Stimulated activated CD8-positive, alpha-beta memory T cell treated with anti-CD3 and anti-CD28 coated beads, Interleukin-4, amount 100 ng/mL, for 4 hours (primary cell): ENCODE measurements around the gene SYNJ2.

ENCODE experiments used
- DNase-seq, 2 donors: peaks; one replicate each; pipeline ENCODE4 v3.0.0-alpha.2; 2020; ENCODE audit warnings: low read depth in 2 of 2, low spot score in 1 of 2

The SYNJ2 gene

DNA sequence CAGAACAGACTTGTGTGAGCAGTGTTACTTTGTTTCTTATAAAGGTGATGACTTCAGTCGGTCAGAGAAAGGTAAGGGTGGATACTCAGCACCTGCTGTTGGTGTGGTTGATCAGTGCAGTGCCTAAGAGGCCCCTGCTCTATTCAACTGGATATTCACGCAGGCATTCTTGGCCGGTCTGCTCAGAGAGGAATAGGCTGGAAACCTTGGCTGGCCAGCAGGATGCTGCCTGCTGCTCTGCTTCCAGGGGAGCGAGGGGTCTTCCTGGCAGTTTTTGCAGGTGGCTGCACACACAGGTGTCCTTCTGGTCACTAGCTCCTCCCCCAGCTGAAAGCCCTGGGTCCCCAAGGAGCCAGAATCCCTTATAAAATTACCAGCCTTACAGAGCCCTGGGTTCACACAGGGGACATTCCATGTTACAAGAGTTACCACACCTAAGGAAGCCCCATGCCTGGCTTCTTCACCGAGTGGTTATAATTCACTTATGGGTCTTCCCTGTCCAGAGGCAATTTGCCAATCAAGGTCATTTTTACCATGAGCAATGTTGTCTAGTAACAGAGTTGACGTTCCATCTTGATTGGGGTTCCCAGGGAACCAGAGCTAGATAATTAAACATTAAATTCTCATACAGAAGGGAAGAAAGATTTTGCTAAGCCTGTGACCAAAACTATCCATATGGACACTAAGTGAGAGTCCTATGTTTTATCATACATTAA, 16.4 kb downstream of the SYNJ2 start:
- no peak for DNase-seq

- no peak for DNase-seq
Observed at GRCh38 chr6:157998707-157999167, 17.1 kb downstream of the SYNJ2 start.

DNA sequence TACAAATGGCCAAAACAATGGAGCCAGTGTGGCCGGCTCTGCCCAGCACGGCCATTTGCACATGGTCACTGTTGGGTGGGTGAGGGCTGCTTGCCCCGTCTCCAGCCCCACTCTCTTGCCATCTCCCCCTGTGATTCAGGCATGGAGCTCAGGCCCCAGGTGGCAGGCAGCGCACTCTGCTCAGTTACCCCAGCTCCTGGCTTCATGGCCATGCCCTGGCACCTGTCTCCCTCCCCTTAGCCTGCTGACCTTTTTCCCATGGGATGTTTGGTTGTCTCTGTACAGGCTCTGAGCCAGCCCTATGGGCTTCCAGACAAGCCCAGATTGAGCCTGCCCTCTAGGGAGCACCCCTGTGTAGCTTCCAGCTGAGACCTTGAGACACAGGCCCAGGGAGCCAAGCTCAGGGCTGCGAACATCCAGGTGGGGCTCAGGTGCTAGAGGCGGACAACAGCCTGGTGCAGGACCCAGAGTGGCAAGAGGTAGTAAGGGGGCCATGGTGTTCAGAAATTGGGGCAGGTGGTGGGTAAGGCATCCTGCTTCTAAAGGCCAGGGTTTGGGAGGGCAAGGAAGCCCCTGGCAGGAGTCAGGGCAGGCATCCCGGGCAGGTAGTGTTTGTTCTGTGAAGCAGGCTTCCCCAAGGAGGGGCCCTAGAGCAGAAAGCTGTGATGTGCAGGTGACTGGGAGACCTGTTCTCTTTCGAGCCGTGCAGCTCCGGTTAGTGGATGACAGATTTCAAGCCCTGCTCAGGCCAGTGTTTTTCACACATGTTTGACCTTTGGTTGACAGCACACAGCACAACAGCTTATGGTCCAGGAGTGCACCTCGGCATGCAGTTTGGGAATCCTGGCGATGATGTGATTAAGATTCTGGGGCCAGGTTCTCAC, 17.7 kb downstream of the SYNJ2 start:
- DNase-seq, result no peak

DNA sequence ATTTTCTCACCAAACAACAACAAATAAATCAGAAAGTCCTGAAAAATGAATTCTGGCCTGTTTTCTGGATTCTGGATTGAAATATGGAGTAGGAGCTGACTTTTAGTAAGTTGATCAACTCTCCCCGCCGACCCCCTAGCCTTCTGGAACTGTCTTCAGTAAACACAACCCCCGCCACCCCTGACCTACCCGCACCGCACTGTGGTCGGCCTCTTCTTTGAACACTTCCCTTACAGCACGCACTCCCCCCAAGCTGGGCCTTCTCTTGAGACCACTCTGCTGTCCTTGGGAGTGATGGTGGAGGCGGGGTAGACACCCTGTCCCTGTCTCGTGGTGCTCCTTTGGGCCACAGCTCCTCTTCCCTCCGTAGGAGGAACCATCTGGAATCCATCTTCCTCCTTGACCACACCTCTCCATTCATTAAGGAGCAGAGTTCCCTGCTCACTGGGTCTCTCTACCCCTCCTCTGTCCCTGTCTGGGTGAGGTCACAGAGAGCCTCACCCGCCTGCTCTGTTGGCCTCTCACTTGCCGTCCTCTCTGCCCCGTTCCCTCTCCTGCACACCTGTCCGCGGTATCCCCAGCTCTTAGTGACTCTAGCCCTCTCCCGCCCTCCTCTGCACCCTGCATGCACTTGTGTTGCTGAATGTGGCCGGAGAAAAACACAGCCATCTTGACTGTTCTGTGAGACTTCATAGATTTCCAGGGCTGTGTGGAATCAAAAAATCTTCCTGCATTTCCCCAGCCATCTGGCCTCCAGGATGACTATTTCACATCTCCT, 19.1 kb downstream of the SYNJ2 start:
- no peak for DNase-seq

DNA sequence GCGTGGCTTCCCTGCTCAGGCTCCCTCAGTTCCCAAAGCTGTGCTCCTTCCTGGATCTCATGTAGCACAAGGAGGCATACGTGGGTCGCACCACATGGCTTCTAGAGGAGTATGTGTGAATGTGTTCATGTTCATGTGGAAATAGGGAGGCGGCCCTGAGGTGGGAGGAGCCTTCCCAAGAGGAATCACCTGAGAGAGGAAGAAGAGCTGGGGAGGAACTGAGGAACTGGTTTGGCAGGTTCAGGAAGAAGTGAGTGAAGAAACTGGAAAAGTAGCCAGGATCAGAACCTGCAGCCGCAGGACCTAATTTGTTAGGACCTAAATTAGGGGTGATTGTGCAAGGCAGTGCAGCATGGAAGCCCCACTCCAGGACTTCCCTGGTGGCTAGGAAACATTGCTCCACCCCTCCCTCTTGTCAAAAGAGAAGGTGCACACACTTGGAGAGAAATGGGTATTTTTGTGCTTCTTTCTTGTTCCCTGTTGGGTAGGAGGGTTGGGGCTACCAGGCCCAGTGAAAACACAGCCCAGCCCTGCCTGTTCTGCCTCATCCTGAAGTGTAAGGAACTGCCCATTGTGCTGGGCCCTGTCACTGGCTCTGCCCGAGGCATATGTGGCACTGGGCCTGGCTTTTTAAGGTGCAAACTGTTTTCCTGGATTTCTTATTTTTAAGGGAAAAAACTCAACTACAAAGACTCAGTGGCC, 20.7 kb downstream of the SYNJ2 start:
- DNase-seq, result no peak

DNA sequence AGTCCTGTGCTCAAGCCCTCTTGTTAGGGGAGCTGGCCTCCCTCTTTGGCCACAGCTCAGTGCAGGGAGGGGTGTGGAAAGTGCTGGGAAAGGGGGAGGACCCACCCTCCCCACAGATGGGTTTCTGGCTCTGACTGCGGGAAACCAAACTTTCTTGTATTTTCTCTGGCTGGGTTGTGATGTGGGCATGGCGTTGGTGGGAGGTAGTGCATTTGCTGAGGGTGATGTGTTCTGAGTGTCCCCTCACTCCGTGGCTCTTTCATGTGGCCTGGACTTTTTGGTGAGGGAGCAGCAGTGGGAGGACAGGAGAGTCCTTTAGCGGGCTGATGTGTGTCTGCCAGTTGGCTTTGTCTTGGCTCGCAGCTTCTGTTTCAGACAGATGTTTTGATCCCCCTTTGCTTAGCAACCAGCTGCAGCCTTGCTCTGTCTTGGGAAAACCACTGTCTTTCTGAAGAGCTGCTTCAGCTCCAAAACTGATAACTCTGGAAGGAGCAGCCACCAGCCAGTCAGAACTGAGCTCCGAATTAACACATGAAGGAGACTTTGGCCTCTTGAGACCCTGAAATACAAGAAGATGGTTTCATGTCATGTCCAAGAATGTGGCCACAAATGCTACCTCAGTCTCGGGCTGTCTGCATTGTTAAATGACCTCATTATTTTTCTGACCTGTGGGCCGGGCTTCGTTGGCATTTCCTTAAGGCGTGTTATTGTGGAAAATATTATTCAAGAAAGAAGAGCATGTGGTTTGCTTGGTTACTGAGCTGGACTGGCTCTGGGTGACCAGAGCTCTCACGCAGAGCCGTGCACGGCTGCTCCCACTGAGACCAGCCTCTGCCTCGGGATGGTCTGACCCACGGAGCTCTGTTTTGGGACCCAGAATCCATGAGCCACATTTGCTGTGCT, 21.5 kb downstream of the SYNJ2 start:
- no peak for DNase-seq

DNA sequence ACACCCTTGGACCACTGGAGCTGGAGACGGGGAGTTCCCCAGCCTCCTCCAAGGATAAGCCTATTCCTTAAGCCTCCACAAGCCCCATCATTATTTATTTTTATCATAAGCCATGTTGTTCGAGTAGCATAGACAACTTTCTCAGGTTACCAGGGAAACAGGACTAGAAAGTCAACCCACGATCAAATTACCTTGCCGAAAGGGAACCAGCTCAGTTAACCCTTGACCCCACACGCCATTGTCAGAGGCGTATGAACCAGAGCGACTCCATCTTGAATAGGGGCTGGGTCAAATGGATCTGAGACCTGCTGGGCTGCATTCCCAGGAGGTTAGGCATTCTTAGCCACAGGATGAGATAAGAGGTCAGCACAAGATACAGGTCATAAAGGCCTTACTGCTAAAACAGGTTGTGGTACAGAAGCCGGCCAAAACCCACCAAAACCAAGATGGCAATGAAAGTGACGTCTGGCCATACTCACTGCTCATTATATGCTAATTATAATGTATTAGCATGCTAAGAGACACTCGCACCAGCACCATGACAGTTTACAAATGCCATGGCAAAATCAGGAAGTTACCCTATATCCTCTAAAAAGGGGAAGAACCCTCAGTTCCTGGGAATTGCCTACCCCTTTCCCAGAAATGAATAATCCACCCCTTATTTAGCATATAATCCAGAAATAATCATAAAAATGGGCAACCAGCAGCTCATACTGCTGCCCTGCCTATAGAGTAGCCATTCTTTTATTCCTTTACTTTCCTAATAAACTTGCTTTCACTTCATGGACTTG, 22.4 kb downstream of the SYNJ2 start:
- DNase-seq, result no peak

DNA sequence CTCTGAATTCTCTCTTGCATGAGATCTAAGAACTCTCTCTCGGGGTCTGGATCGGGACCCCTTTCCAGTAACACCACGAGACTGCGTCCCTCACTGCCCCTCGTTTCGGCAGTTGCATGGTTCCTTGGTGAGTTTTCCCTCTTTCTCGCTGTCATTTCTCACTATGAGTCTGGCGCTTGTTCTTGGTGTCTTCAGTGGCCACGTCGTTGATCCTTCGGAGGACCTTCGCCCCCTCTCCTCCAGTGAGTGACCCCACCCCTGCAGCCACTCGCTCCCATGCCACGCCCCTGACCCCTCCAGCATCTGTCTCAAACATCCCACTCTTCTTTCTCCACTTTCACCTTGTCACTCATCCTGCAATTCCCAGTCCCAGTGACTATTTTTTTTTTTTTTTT, 23.0 kb downstream of the SYNJ2 start:
- no peak for DNase-seq

DNA sequence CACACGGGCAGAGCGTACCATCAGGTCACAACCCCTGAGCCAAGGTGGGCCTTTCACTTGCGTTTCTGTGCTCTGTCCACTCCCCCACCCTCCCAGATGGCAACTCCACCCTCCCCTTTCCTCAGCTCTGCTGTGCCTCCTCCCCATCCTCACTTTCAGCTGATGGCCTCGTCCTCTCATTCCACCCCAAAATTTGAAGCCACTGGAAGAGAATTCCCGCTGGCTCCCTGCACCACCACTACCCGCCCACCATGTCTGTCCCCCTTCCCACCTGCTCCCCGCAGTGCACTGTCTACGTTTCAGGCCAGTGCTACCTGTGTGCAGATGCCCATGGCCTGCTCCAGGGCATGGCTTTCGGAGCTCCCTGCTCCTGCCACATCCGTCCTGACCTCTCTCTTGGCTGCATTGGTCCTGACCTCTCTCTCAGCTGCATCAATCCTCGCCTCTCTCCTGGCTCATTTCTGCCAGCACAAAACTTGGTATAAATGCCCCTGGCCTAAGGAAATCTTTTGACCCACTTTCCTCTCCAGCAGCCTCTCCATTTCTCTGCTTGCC, 24.0 kb downstream of the SYNJ2 start:
- DNase-seq, result no peak

DNA sequence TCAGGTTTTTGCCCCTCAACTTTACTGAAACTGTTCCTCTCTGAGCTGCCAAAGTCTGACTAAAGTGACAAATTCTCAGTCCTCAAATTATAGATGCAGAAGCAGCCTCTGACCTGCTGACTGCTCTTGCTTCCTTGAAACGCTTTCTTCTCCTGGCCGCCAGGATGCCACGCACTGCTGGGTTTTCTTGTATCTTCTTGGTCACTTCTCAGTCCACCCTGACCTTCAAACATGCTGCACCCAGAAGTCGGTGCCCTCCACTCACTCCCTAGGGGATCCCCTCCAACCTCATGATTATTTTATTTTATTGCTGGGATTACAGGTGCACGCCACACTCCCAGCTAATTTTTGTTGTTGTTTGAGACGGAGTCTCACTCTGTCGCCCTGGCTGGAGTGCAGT, 24.7 kb downstream of the SYNJ2 start:
- DNase-seq, result no peak

GRCh38 chr6:158006821-158007570, 25.3 kb downstream of the SYNJ2 start:
- DNase-seq, result no peak

- DNase-seq, result no peak
Observed at GRCh38 chr6:158008864-158009113, 27.1 kb downstream of the SYNJ2 start.

DNA sequence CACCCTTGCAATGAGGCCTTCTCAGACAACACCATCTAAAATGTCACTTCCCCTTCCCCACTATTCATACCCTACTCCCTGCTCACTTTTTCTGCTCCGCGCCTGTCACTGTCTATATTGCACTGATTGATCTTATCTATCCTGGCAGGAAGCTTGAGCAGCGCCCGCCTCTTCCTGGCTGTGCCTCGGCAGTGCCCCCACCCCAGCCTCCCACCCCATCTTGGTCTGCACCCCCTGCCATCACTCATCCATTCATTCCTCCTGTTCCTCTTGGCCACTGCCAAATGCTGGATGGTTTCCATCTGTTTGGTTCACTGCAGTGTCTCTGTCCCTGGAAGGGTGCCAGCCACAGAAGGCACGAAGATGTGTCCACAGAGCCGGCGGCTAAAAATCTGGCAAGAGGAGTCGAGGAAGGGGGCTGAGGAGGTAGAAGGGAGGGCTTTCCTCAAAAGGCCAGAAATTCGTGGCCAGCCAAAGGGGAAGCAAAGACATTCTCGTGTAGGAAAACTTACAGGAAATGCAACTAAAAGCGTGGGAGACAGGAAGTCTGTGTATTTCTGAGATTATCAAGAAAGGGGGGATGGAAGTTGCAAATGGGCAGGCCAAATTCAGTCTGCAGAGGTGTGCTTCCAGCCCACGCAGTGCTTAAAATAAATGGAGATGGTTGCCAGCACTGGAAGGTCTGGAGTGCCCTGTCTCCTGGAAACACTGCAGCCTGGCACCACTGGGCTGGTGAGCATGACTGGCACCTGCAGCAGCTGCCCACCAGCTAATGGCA, 27.6 kb downstream of the SYNJ2 start:
- no peak for DNase-seq

DNA sequence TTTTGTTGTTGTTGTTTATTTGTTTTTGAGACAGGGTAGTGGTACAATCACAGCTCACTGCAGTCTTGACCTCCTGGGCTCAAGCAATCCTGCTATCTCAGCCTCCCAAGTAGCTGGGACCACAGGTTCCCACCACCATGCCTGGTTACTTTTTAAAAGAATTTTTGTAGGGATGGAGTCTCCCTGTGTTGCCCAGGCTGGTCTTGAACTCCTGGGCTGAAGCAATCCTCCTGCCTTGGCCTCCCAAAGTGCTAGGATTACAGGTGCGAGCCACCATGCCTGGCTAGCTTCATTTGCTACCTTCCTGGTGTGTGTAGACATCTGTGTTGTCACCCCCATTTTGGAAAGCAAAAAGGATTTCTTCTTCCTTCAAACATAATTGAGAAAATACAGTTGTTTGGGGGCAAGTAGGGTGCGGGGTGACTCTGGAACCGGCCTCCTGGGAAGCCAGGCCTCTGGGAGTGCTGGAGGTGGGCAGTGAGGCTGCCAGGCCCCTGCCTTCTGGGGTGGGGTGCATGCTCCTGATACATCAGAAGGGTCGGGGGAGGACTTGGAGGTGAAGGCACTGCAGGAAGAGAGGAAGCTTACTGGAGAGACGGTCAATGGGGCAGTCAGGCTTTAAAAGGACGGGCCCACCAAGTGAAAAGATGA, 28.4 kb downstream of the SYNJ2 start:
- no peak for DNase-seq

- no peak for DNase-seq
Observed at GRCh38 chr6:158010591-158011477, 29.2 kb downstream of the SYNJ2 start.

DNA sequence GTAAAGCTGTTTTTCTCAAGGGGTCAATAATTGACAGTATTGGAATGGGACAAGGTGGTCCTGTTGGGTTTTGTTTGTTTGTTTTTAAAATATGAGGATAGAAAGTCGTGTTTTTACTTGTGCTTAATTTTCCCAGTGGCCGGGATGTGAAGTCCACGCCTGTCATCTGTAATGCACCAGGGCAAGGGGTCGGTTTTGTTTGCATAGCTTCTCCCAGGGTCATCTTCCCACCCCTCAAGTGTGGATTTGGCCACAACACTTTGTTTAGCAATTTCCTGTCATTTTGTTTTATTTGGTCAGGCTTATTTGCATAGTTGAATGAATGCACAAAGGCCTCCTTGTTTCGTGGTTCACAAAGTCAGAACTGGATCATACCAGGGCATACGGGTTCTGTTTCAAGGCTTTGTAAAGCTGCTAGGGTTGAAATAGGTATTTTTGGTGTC, 29.8 kb downstream of the SYNJ2 start:
- DNase-seq, result no peak
